NCI-H2196 (cell line): Measurements from ENCODE around the gene ABL2.
"Not testable (repeated sequence)": the region's sequence is repeated elsewhere in the genome, so short reads cannot be mapped to it uniquely, and the experiment has no call there.

Experiments
- DNase-seq: peaks from one replicate; lab custom pipeline; 2025; ENCODE audit not compliant: unreplicated experiment; lab: John Stamatoyannopoulos, UW

ABL2 gene

DNA sequence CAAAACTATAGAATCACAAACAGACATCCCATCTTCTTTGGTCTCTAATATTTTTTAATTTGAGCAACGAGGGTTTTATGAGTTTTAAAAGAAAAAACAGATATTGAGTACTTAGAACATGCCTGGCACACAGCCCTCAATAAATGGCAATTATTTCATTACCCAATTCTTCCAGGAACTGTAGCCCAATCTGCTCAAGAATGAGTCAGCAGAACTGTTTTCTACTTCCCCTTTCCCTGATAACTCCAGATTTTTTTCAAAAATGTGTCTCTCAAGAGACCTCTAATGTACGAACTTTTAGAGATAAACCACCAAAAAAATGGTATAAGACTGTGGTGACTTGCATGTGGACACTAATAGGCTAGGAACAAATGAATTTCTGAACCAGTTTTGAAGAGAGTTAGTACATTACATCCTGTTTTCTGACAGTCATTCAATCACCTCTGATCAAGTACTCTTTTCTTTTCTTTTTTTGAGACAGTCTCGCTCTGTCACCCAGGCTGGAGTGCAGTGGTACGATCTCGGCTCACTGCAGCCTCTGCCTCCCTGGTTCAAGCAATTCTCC lies 11.5 kb downstream of the ABL2 start:
- DNase-seq = no peak

DNA sequence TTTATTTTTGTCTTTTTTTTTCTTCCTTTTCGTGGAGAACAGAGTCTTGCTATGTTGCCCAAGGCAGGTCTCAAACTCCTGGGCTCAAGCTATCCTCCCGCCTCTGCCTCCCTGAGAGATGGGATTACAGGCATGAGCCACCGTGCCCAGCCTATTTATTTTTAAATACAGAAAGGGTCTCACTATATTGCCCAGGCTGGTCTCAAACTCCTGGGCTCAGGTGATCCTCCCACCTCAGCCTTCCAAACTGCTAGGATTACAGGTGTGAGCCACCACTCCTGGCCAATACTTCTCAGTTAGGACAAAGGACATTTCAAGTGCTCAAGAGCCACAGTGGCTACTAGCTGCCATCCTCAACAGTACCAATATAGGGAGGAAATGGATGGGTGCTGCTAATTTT lies 16.2 kb downstream of the ABL2 start:
- not testable (repeated sequence) for DNase-seq

DNA sequence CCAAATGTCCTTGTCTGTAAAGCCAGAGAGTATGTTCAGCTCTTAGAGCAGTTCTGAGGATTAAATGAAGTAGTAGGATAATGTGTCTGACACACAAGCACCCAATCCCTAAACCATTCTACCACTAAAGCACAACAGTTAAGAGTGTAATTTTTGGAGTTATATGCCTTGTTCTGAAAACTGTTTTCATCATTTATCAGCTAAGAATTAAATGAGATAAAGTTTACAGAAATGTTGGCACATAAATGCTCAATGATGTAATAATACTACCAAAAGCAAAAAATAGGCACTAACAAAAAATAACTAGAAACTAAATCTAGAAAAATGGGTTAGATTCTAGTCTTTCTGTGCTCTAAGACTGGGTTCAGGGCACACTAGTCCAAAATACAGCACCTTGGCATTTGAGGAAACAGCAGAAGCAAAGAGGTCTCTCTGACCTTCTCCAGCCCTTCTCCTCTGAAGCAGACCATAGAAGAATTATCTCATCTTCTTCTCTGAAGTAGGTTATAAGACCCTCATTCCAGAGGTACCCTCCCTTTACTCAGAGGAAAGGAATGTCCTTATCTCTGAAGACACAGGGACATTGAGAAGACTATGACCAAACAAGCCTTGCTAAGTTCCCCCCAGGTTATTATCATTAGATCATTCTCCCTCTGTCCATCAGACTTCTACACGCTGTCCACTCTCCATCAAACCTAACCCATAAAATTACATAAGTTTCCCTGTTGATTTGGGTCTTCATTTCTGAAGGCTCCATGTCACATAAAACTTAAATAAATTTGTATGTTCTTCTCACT lies 20.6 kb downstream of the ABL2 start:
- DNase-seq = no peak

DNA sequence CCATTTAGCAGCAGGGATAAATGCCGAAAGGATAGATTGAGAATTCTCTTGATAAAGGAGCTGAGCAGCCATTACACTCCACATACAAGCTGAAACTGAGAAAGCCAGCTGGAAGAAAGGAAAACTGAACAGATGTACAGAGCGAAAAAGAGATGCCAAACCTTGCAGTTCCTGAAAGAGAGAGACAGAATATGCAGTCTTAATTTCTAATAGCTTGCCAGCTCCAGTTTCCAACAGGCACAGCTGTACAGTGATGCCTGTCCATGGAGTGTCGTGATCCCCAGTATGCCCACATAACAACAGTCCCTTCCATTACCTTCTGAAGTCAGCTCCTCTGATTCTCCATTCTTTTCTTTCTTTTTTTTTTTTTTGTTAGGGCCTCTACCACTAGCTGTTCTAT lies 22.7 kb downstream of the ABL2 start:
- DNase-seq = no peak

DNA sequence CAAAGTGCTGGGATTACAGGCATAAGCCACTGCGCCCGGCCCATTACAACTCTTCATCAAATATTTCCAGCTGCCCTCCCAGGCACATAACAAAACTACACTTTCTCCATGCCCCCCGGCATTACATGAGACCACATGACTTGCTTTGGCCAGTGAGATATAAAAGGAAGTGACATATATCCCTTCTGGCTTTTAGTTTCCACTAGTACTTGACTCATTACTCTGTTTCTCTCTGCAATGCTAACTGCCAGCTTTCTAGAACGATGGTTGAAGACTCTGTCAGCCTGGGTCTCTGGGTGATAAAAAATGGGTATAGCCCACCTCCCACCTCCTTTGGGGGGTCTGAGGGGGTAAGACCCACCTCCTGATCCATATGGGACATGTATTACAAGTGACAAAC lies 24.2 kb downstream of the ABL2 start:
- no peak for DNase-seq

DNA sequence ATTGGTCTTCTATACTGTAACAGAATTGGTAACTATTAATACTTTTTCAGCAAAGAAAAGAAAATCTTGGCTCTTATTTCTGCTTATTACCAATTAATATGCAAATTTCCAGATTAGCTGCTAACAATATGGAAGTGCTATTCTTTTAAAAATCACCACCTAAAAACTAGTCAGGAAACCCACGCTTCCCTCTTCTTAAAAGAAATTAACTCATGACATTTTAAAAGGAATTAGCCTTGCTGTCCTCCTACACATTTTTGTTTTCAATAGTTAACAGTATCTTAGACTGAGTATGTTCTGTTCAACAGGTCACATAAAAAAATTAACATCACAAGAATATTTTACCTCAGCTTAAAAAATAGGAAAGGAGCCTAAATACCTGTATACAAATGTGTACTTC lies 27.3 kb downstream of the ABL2 start:
- no peak for DNase-seq

DNA sequence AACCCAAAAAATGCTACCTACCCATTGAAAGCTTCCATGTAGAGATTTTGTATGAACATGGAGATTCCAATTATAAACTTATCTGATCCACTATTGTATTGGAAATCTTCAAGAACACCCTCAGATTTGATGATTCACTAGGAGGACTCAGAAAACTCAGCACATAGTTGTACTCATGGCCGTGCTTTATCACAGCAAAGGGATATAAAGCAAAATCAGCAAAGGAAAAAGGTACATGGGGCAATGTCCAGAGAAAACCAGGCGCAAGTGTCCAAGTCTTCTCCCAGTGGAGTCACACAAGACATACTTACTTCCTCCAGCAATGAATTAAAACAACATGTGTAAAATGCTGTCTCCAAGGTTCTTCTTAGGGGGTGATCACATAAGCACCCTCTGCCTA lies 28.9 kb downstream of the ABL2 start:
- DNase-seq = no peak

DNA sequence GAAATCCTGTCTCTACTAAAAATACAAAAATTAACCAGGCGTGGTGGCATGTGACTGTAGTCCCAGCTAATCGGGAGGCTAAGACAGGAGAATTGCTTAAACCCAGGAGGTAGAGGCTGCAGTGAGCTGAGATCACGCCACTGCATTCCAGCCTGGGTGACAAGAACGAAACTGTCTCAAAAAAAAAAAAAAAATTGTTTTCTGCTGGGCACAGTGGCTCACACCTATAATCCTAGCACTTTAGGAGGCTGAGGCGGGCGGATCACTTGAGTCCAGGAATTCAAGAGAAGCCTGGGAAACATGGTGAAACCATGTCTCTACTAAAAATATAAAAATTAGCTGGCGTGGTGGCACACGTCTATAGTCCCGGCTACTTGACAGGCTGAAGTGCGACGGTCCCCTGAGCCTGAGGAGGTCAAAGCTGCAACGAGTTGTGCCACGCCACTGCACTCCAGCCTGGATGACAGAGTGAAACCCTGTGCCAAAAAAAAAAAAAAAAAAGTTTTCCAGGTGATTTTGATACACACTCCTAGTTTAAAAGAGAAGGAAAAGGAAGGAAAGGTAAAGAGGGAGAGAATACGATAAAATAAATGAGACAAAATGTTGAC lies 31.7 kb downstream of the ABL2 start:
- no peak for DNase-seq

DNA sequence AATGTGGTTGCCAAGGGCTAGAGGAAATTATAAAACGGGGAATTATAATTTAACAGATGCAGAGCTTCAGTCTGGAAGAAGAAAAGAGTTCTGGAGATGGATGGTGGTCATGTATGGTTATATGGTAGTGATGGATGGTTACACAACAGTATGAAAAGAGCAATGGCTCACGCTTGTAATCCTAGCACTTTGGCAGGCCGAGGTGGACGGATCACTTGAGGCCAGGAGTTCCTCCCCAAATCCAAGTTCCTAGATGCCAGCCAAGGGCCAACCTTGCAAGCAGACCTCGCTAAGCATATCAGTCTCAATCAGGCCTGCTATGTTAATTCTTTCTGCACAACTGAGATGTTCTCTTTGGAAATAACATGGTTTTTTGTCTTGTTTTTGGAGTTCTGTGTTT lies 33.6 kb downstream of the ABL2 start:
- not testable (repeated sequence) for DNase-seq

DNA sequence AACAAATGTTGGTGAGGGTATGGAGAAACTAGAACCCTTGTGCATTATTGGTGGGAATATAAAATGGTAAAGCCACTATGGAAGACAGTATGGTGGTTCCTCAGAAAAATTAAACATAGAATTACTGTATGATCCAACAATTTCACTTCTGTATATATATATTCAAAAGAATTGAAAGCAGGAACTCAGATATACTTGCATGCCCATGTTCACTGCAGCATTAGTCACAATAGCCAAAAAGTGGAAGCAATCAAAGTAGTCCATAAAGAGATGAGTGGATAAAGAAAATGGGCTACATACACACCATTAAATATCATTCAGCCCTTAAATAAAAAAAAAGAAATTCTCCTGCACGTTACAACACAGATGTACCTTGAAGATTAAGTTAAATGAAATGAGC lies 34.1 kb downstream of the ABL2 start:
- DNase-seq = no peak

DNA sequence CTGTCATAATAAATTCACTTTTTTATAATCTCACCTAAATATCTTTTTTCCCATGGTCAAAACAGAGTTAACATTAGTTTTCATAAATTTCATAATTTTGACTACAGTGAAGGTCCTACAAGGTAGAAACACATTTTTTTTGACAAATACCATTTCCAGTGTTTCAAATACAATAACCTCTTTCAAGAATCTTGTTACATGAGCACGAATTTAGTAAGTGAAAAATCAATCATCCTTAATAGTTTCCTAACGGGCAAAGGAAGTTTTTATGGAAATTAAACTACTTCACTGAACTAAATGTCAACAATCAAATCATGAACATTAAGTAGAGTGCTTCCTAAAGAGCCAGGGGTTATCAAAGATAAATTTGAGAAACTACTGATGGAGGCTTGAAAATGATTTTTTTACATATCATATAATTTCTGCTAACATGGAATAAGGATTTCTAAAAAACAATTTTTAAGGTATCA lies 35.4 kb downstream of the ABL2 start:
- DNase-seq = no peak

DNA sequence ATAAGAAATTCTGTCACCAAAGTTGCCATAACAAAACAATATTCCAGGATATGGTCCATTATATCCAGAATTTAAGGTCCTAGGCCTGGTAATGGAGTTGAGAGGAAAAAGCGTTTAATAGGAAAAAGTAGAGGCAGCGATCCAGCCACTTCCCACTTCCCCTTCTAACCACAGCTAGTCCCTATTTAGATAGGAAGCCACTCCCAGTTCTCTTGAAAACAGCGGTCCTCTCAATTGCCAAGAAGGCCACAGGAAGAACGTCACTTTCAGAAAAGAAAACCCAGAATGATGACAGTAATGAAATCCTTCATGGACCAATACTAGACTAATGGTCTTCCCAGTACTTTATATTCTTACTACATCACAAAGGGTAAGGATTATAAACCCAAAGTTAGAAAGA lies 38.6 kb downstream of the ABL2 start:
- no peak for DNase-seq

DNA sequence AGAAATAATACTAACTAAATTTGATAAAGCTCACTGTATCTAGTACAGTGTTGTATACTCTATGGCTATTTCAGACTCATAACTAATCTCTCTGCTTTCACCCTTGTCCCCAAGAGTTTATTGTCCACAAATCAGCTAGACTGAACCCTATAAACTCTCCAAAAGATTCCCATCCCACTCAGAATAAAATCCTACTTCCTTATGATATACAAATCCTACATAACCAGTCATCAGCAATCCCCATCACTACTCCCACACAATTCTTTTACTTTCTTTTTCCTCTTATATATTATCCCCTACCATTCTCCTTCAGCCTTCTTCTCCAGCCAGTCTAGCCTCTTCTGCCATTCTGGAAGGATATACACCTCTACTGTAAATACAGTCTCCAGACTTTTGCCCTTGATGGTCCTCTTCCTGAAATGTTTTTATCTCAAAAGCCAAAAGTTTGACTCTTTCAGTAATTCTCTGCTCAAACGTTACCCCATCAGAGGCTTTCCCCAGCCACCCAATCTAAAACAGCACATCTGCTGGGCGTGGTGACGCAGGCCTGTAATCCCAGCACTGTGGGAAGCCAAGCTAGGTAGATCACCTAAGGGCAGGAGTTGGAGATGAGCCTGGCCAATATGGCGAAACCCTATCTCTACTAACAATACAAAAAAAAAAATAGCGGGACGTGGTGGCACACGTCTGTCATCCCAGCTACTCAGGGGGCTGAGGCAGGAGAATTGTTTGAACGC lies 41.6 kb downstream of the ABL2 start:
- DNase-seq = no peak

DNA sequence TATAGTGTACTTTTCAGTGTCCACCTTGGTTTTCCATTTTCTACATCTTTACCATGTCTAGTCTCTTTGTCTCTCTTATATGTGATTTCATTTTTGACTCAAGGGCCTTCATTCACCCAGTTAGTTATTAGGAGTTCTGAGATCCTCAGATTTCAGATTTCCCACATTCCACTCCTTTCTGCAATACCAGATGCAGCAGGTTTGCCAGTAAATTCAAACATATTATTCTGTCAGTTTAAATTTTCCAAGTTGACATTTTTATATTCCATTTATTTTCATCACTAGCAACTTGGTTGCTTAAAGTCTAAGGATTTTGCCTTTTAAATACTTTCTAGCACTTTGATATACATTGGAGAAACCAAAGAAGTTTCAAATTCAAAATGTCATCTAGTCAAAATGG lies 42.4 kb downstream of the ABL2 start:
- no peak for DNase-seq

DNA sequence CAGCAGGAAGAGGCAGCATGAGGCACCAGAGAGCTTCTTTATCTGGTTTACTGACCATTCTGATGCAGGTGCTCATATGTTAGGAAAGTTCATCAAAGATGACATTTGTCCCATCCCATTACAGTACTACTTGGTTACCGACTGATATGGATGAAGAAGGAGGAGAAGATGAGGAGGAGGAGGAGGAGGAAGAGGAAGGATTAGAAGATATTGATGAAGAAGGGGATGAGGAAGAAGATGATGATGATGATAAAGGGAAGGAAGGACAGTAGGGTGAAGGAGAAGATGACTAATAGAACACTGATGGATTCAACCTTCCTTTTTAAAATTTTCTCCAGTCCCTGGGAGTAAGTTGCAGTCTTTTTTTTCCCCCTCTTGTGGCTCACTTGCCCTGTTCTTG lies 45.1 kb downstream of the ABL2 start:
- no peak for DNase-seq

DNA sequence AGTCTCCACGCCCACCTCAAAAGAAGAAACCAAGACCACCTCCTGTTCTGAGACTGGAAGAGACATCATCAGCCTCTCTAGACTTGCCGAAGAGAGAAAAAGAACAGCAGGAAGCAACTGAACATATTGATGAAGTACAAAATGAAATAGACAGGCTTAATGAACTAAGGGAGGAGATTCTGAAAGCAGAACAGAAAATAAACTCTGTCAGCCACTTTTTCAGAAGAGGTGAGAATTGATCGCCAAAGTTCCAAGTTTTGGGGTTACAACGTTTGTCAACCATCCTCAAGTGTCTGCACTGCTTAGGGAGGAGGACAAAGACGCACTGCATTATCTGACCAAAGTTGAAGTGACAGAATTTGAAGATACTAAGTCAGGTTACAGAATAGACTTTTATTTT lies 45.6 kb downstream of the ABL2 start:
- no peak for DNase-seq

DNA sequence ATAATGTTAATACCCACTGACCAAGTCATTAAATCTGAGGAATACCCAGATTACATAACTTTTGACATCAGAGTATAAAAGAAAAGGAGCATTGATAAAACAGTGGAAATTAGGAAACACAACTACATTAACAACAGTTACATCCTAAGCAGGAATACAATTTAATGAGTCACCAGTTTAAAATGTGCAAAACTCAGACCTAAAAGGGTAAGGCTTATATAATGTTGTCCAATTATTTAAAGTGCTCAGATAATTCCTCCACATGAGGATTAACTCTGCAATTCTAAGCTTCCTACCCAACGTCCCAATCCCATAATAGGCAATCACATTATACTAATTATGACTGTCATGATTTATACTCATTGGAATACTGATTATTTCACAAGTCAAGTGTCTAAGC lies 50.5 kb downstream of the ABL2 start:
- no peak for DNase-seq

DNA sequence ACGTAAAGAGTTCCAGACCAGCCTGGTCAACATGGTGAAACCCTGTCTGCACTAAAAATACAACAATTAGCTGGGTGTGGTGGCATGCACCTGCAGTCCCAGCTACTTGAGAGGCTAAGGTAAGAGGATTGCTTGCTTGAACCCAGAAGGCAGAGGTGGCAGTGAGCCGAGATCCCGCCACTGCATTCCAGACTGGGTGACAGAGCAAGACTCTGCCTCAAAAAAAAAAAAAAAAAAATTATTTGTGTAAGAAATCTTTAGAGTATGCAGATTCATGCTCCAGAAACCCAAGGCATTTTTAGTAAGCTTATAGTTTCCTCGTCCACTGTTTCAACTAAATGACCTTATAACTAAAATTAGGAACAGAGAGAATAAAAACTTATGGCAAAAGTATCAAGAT lies 51.3 kb downstream of the ABL2 start:
- no peak for DNase-seq

DNA sequence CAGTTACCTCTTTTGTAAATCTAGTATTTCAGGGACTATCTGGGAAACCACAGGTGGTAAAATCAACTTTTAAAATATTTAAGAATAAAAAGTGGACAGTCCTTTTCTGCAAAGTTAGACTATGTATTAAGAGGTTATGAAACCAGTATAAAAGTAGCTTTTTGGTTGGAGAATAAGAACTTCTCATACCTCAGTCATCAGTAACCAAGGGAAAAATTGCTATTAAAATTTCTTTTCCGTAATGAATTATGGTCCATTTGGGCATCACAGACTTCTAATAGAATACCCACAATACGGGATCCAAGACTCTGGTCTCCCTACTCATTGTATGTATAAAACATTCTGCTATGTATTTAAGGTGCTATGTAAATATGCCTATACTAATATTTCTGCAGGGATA lies 51.9 kb downstream of the ABL2 start:
- DNase-seq = no peak

DNA sequence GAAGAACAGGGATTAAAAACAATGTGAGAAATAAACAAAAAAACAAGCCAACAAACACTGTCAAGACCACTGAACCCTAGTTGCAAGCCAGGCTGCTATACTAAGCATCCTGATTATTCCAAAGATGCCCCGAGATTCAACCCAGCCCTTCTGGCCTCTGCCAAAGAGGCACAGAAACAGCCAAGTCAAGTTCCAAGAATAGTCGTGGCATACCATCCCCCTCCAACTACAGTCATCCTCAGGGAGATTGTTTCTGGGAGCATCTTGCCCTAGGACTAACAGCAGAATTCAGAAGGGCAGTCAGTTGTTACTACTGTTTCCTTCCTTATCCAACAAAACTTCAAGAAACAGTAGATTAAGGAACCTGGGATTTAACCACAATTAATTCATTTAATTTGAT lies 52.3 kb downstream of the ABL2 start:
- no peak for DNase-seq

DNA sequence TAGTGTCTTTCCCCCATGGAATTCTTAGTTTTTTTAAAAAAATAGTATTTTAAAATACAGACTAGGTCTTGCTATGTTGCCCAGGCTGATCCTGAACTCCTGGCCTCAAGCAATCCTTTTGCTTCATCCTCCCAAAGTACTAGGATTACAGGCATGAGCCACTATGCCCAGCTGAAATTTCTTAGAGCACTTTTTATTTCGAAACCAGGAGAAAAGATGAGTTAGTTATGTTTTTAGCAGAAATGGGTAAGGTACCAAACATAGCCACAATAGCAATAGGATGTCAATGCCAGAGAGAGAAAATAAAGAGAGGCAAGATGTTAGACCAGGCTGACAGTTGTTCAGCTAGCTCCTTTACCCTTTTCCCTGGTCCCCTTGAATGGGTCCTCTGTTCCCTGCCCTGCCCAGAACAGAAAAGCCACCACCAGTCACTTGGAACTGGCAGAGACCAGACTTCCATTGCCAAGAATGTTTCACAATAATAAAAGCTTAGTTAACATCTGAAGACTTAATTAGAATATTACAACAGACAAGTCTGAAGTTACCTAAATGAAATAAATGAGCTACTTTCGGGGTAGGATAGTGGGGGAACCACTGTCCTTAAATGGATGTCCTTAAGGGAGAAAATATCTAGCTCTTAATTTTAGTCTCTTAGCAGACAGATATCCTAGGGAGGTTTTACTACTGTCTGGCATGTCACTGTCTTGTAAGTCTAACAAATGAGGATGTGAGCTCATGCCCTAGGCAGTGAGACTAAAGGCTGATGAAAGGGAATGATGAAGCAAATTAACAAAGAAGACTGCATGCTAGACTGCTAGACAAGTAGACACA lies 54.3 kb downstream of the ABL2 start:
- no peak for DNase-seq
